Karpas-422 (cell line): ENCODE measurements around the gene GAR1. TPM values are rescaled to one million over a fixed set of nuclear protein-coding genes. Genes with fewer than 3 reads are reported as not detected.
"Not testable (repeated sequence)": the region's sequence is repeated elsewhere in the genome, so short reads cannot be mapped to it uniquely, and the experiment has no call there.

ENCODE experiments used
- DNase-seq: peaks from one replicate; pipeline ENCODE4 v3.0.0-alpha.2; 2015
- H2AFZ ChIP-seq: fragments of 200-600 bp; sonication (generic); 2 replicates; pipeline ENCODE4 v1.6.1; 2014; ENCODE audit warnings: antibody characterized with exemption, low read length, mixed read lengths
- H3K27ac ChIP-seq: fragments of 200-600 bp; sonication (generic); 2 replicates; pipeline ENCODE4 v1.5.1; 2014; ENCODE audit warnings: mild to moderate bottlenecking, low read length, moderate library complexity
- H3K27me3 ChIP-seq: fragments of 200-600 bp; sonication (generic); 2 replicates; pipeline ENCODE4 v1.6.1; 2014; ENCODE audit warnings: low read length, mixed read lengths
- H3K36me3 ChIP-seq: fragments of 200-600 bp; sonication (generic); 2 replicates; pipeline ENCODE4 v1.6.1; 2014; ENCODE audit warnings: low read length, mixed read lengths; ENCODE audit not compliant: insufficient read depth
- H3K4me1 ChIP-seq: fragments of 200-600 bp; sonication (generic); 2 replicates; pipeline ENCODE4 v1.6.1; 2014; ENCODE audit warnings: mild to moderate bottlenecking, low read length, mixed read lengths
- H3K4me2 ChIP-seq: fragments of 200-600 bp; sonication (generic); 2 replicates; pipeline ENCODE4 v1.6.1; 2014; ENCODE audit warnings: low read length, low read depth, mild to moderate bottlenecking; ENCODE audit not compliant: poor library complexity, severe bottlenecking
- H3K4me3 ChIP-seq: fragments of 200-600 bp; sonication (generic); 2 replicates; pipeline ENCODE4 v1.5.1; 2014; ENCODE audit warnings: mild to moderate bottlenecking, antibody characterized with exemption, low read length, mixed read lengths
- H3K79me2 ChIP-seq: fragments of 200-600 bp; sonication (generic); 2 replicates; pipeline ENCODE4 v1.6.1; 2014; ENCODE audit warnings: mild to moderate bottlenecking, low read length, mixed read lengths
- H3K9ac ChIP-seq: fragments of 200-600 bp; sonication (generic); 2 replicates; pipeline ENCODE4 v1.6.0; 2014; ENCODE audit warnings: low read length
- H3K9me2 ChIP-seq: fragments of 200-600 bp; sonication (generic), shearing (Covaris generic); replicated peaks from 2 replicates; pipeline ENCODE4 v1.6.0; 2014; ENCODE audit warnings: mild to moderate bottlenecking, low read length, moderate library complexity; ENCODE audit not compliant: insufficient read depth
- H3K9me3 ChIP-seq: fragments of 300-700, 200-600 bp; sonication (generic); 2 replicates; pipeline ENCODE4 v1.6.1; 2014; ENCODE audit warnings: low read length, mixed read lengths
- H4K20me1 ChIP-seq: fragments of 200-600 bp; sonication (generic); 2 replicates; pipeline ENCODE4 v1.6.1; 2014; ENCODE audit warnings: mild to moderate bottlenecking, antibody characterized with exemption, low read length, low read depth; ENCODE audit not compliant: insufficient read depth
- total RNA-seq: library from RNA; depleted of rRNA; stranded (reverse); fragments of >200 nt; shearing (Covaris generic); gene quantifications from 2 replicates; pipeline ENCODE4 v1.2.3, GENCODE V29; 2014; ENCODE audit warnings: low replicate concordance

GAR1 gene
- total RNA-seq, 1 experiment from 2014 or later, result 13.5 TPM

DNA sequence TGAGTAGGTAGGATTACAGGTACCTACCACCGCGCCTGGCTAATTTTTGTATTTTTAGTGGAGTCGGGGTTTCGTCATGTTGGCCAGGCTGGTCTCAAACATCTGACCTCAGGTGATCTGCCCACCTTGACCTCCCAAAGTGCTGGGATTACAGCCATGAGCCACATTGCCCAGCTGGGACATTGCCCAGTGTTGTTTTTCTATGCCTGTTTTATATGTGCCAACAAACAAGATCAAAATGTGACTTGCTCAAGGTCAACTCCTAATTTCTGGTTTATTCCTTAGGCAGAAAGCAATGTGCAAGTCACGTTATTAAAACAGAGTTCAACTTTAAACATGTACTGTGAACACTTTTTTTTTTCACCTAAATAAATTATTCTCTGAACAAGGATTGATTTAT is 35.0 kb downstream of the GAR1 start:
- Histone ChIP-seq H3K4me2 (no peak overlapping the region), H3K4me3 (no peak overlapping the region), H3K9me2 (no peaks in the 10 kb centered on the region), H3K9ac (no peak overlapping the region), H3K4me1 (no peaks in the 10 kb centered on the region), H3K27ac (no peak overlapping the region), H3K36me3 (no peaks in the 10 kb centered on the region), H3K79me2 (no peaks in the 10 kb centered on the region), H3K27me3 (no peaks in the 10 kb centered on the region), H4K20me1 (no peaks in the 10 kb centered on the region), H2AFZ (no peak overlapping the region), H3K9me3 (no peaks in the 10 kb centered on the region)
- no peak for DNase-seq

DNA sequence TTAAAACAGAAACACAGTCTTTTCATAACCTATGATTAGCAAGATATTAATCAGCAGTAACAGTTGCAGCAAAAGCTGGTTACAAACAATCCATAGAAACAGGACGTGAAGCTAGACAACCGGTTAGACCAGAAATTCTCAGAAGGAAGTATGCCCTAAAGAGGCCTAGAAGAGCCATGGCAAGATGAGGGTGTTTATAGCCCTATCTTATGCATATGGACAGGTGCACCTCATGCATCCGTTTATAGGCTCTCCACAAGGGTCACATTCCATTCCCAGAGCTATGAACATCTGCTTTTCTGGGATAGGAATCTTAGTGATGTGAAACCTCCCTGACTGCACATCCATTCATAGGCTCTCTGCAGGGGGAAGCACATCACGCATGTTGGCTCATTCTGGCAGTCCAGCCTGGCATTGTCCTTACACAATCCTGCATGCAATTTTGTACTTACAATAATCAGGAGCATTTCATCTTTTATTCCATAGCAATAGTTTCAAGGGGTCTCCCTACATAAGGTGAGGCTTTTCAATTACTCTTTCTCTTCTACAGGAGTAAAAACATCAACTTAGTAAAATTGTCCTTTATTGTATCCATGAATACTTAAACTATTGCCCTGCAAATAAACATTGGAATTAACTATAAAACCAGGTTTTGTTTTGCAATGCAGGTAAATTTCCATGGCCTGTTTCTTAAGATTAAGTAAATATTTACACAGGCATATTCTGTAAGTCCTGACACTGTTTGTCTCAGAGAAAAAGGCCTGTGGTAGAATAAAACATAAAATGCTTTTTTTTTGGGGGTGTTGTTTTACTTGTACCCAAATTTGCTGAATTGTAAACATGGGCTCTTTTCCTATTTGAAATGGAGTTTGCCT is 44.1 kb downstream of the GAR1 start:
- not testable (repeated sequence) for H3K36me3 ChIP-seq, H3K4me2 ChIP-seq, H4K20me1 ChIP-seq, H2AFZ ChIP-seq, H3K9ac ChIP-seq, H3K79me2 ChIP-seq, H3K27ac ChIP-seq, H3K4me3 ChIP-seq, H3K27me3 ChIP-seq, H3K9me2 ChIP-seq, DNase-seq, H3K4me1 ChIP-seq
- H3K9me3 ChIP-seq, result peaks cover 19% of the 10 kb centered on the region

DNA sequence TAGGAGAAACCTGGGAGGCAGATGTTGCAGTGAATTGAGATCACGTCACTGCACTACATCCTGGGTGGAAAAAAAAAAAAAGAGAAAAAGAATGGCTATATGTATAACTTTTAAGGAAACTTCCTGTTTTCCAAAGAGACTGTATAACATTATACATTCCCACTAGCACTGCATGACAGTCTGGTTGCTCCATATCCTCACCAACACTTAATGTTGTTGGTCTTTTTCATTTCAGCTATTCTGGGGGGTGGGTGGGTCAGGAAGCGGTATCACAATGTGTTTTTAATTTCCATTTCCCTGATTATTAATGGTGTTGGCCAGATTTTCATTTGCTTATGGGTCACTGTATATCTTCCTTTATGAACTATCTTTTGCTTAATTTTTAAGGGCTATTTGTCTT is 45.7 kb downstream of the GAR1 start:
- H2AFZ ChIP-seq, result no peak overlapping the region
- no peak overlapping the region for H3K4me2 ChIP-seq
- peaks cover 19% of the 10 kb centered on the region for H3K9me3 ChIP-seq
- no peaks in the 10 kb centered on the region for H4K20me1 ChIP-seq
- H3K36me3 ChIP-seq, result no peaks in the 10 kb centered on the region
- no peak for DNase-seq
- no peak overlapping the region for H3K4me3 ChIP-seq
- no peak overlapping the region for H3K9ac ChIP-seq
- no peaks in the 10 kb centered on the region; the same call in 1 of the 2 replicates for H3K27me3 ChIP-seq
- H3K4me1 ChIP-seq, result no peaks in the 10 kb centered on the region
- no peak overlapping the region for H3K27ac ChIP-seq
- no peaks in the 10 kb centered on the region for H3K79me2 ChIP-seq
- H3K9me2 ChIP-seq, result no peaks in the 10 kb centered on the region

DNA sequence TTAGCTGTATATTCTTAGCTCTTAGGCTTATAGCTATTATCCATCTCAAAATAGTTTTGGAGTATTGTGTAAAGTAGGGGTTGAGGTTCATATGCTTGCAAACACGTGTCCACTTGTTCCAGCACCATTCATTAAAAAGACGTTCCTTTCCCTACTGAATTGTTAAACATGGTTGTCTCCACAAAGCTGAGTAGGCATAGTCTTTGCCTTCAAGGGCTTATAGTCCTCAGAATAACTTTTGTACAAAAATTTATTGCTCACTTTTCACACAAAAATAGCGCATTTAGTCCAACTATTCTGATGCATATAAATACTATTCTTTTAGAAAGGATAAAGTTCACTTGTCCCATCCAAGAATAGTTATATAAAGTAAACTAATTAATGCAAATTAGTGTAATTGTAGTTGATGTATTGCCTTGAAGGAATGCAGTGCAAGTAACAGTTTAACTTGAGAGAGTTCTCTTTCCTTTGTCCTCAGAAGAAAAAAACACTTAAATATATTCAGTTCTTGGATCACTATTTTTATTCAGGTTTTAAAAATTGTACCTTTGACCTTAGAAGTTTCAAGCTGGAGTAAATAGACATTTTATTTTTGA is 46.5 kb downstream of the GAR1 start:
- Histone ChIP-seq H3K4me2 (no peak overlapping the region), H3K9me2 (no peaks in the 10 kb centered on the region), H3K9me3 (peaks cover 19% of the 10 kb centered on the region), H3K79me2 (no peaks in the 10 kb centered on the region), H3K4me3 (no peak overlapping the region), H3K27ac (no peak overlapping the region), H3K9ac (no peak overlapping the region), H3K4me1 (no peaks in the 10 kb centered on the region), H2AFZ (no peak overlapping the region), H3K27me3 (no peaks in the 10 kb centered on the region; the same call in 1 of the 2 replicates), H3K36me3 (no peaks in the 10 kb centered on the region), H4K20me1 (no peaks in the 10 kb centered on the region)
- DNase-seq, result no peak

DNA sequence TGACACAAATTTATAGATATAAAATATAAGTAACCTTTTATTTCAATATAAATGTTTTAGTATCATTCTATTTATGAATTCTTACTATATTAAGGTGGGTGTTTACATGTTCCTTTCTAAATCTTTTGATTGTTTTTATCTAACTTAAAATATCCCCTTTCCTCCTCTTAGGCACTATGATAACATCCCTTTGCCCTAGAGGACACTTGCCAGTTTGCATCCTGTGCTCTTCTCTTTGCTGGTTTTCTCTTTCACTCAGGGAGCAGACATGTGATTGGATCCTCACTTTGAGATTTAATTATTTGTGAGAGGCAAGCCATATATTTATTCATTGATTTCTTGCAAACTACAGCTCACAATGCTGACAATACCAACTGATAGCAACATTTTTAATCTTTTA is 48.6 kb downstream of the GAR1 start:
- H3K27me3 ChIP-seq, result no peaks in the 10 kb centered on the region; the same call in 1 of the 2 replicates
- peaks cover 15% of the 10 kb centered on the region for H3K9me3 ChIP-seq
- H3K36me3 ChIP-seq, result no peaks in the 10 kb centered on the region
- H4K20me1 ChIP-seq, result no peaks in the 10 kb centered on the region
- H3K9ac ChIP-seq, result no peak overlapping the region
- no peak overlapping the region for H3K4me3 ChIP-seq
- no peak overlapping the region for H2AFZ ChIP-seq
- no peak overlapping the region for H3K27ac ChIP-seq
- no peak overlapping the region for H3K4me2 ChIP-seq
- no peaks in the 10 kb centered on the region for H3K4me1 ChIP-seq
- no peaks in the 10 kb centered on the region for H3K9me2 ChIP-seq
- no peaks in the 10 kb centered on the region for H3K79me2 ChIP-seq
- no peak for DNase-seq

DNA sequence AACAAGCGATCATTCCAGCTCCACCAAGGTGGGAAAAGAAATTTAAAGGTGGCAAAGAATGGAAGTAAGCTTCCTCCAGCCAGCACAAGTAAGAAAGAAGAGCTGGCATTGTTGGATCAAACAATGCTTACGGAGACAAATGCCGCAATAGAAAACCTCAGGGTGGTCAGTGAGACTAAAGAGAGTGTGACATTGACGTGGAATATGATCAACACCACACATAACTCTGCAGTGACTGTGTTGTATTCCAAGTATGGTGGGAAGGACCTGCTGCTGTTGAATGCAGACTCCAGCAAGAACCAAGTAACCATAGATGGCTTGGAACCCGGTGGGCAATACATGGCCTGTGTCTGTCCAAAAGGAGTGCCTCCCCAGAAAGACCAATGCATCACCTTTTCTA is 54.5 kb downstream of the GAR1 start:
- no peaks in the 10 kb centered on the region for H4K20me1 ChIP-seq
- H3K9me2 ChIP-seq, result no peaks in the 10 kb centered on the region
- H3K27me3 ChIP-seq, result no peaks in the 10 kb centered on the region
- no peak for DNase-seq
- H3K4me2 ChIP-seq, result no peak overlapping the region
- no peak overlapping the region for H2AFZ ChIP-seq
- no peaks in the 10 kb centered on the region for H3K79me2 ChIP-seq
- H3K9ac ChIP-seq, result no peak overlapping the region
- H3K4me3 ChIP-seq, result no peak overlapping the region
- H3K4me1 ChIP-seq, result no peaks in the 10 kb centered on the region
- no peaks in the 10 kb centered on the region for H3K9me3 ChIP-seq
- no peaks in the 10 kb centered on the region for H3K36me3 ChIP-seq
- H3K27ac ChIP-seq, result no peak overlapping the region

DNA sequence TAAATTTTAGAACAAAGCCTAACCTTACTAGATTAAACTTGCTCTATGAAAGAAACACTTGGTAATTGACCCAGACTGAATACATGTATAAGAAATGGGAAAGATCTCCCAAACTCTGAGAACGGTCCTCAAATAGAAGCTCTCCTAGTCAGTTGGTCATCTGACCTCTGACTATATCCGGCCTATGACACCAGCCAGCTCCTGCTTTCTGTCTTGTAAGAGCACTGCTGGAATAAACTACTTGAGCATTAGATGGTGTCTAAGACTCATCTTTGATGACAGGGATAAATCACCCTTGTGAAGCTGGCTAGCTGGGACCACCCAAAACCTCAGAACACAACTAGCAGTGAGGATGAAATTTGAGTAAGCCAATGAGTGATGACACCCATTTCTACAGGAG is 56.5 kb downstream of the GAR1 start:
- Histone ChIP-seq H3K4me2 (no peak overlapping the region), H3K4me1 (no peaks in the 10 kb centered on the region), H3K9me2 (no peaks in the 10 kb centered on the region), H4K20me1 (no peaks in the 10 kb centered on the region), H3K9ac (no peak overlapping the region), H3K4me3 (no peak overlapping the region), H3K27me3 (no peaks in the 10 kb centered on the region), H2AFZ (no peak overlapping the region), H3K79me2 (no peaks in the 10 kb centered on the region), H3K9me3 (no peaks in the 10 kb centered on the region), H3K36me3 (no peaks in the 10 kb centered on the region), H3K27ac (no peak overlapping the region)
- DNase-seq, result no peak

DNA sequence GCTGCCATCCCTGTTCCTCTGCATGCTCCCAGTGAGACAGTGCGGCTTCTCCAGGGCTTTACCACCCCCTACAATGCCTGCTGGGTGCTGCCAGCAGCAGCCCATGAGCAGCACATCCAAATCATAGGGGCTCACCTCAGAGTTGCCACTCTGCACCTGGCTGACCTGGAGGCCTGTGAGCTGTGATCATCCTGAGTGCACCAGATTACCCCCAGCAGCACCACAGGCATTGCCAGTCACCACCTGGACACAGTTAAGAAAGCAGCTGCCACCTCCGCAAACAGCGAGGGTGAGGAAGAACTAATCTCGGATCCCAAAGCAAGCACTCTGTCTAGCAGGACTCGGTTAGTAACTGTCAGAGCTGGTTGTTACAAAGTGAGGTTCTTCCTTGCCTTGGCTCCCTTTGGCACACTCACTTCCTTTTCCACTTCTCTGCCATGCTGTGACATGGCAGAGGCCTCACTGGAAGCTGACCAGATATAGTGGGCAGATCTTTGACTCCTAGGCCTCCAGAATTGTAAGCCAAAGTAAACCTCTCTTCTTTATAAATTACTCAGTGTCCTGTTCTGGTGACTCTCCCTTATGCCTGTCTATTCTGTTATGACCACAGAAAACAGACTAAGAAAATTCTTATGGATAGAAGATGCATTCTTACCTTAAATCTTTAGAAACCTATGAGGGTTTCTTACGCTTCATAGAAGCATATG is 57.5 kb downstream of the GAR1 start:
- Histone ChIP-seq H2AFZ (no peak overlapping the region), H3K9ac (no peak overlapping the region), H4K20me1 (no peaks in the 10 kb centered on the region), H3K9me2 (no peaks in the 10 kb centered on the region), H3K36me3 (no peaks in the 10 kb centered on the region), H3K27ac (no peak overlapping the region), H3K27me3 (no peaks in the 10 kb centered on the region), H3K4me2 (no peak overlapping the region), H3K4me1 (peaks cover 6% of the 10 kb centered on the region; the same call in 1 of the 2 replicates), H3K79me2 (no peaks in the 10 kb centered on the region), H3K4me3 (no peak overlapping the region), H3K9me3 (no peaks in the 10 kb centered on the region)
- DNase-seq, result no peak
